ENCODE data around the gene BIVM. TPM values are rescaled to one million over a fixed set of nuclear protein-coding genes. Genes with fewer than 3 reads are reported as not detected.

BIVM gene
- total RNA-seq, 2 donors from 2014 or later = 20.2 to 38.9 TPM

GRCh38 chr13:102817241-102817640, 18.3 kb downstream of the BIVM start:
- no peaks in the 10 kb centered on the region for H3K27me3 ChIP-seq
- H3K36me3 ChIP-seq = peaks cover 33% of the 10 kb centered on the region
- DNase-seq (ENCODE audit: low spot score) = no peak
- TF ChIP-seq CTCF (IDR thresholded peaks at IDR 0.05) = no peak
- peaks cover 0 to 7% of the 10 kb centered on the region in 2 donors for H3K4me1 ChIP-seq
- H3K4me3 ChIP-seq = no peak overlapping the region
- no peaks in the 10 kb centered on the region for H3K9me3 ChIP-seq
- no peak overlapping the region for H3K27ac ChIP-seq

GRCh38 chr13:102817907-102818306, 19.0 kb downstream of the BIVM start:
- H3K27me3 ChIP-seq = no peaks in the 10 kb centered on the region
- H3K4me1 ChIP-seq = peaks cover 0 to 1% of the 10 kb centered on the region in 2 donors
- H3K27ac ChIP-seq = no peak overlapping the region
- TF ChIP-seq CTCF (IDR thresholded peaks at IDR 0.05) = no peak
- no peak for DNase-seq (ENCODE audit: low spot score)
- no peak overlapping the region for H3K4me3 ChIP-seq
- H3K9me3 ChIP-seq = no peaks in the 10 kb centered on the region
- peaks cover 40% of the 10 kb centered on the region for H3K36me3 ChIP-seq

GRCh38 chr13:102825400-102825799, 26.5 kb downstream of the BIVM start:
- Histone ChIP-seq H3K27me3 (no peaks in the 10 kb centered on the region), H3K9me3 (no peaks in the 10 kb centered on the region), H3K4me3 (no peak overlapping the region), H3K27ac (no peak overlapping the region), H3K36me3 (peaks cover 34% of the 10 kb centered on the region), H3K4me1 (no peaks in the 10 kb centered on the region)
- DNase-seq (ENCODE audit: low spot score) = no peak
- no peak for TF ChIP-seq CTCF (IDR thresholded peaks at IDR 0.05)

- Histone ChIP-seq H3K27ac (no peak overlapping the region), H3K9me3 (no peaks in the 10 kb centered on the region), H3K36me3 (peaks cover 30% of the 10 kb centered on the region), H3K4me3 (no peak overlapping the region), H3K4me1 (peaks cover 0 to 4% of the 10 kb centered on the region in 2 donors), H3K27me3 (no peaks in the 10 kb centered on the region)
- no peak for DNase-seq (ENCODE audit: low spot score)
- no peak for TF ChIP-seq CTCF (IDR thresholded peaks at IDR 0.05)
Observed at GRCh38 chr13:102825921-102826706, 27.2 kb downstream of the BIVM start.

- H3K4me1 ChIP-seq = peaks cover 0 to 4% of the 10 kb centered on the region in 2 donors
Observed at GRCh38 chr13:102830646-102831045, 31.7 kb downstream of the BIVM start.

More at GRCh38 chr13:102830646-102831045, 31.7 kb downstream of the BIVM start:
- no peaks in the 10 kb centered on the region for H3K9me3 ChIP-seq
- H3K4me3 ChIP-seq = no peak overlapping the region
- no peak for DNase-seq (ENCODE audit: low spot score)
- no peaks in the 10 kb centered on the region for H3K27me3 ChIP-seq
- TF ChIP-seq CTCF (IDR thresholded peaks at IDR 0.05) = no peak
- H3K27ac ChIP-seq = no peak overlapping the region
- peaks cover 20% of the 10 kb centered on the region for H3K36me3 ChIP-seq
